NK-92 (cell line): ENCODE measurements around the gene KNL1.
"Not testable (repeated sequence)": the region's sequence is repeated elsewhere in the genome, so short reads cannot be mapped to it uniquely, and the experiment has no call there.

ENCODE experiments used
- DNase-seq: peaks from one replicate; lab custom pipeline; 2025; ENCODE audit not compliant: unreplicated experiment; lab: John Stamatoyannopoulos, UW

The KNL1 gene

GRCh38 chr15:40578892-40579291 is 15.2 kb upstream of the KNL1 start:
- no peak for DNase-seq

- DNase-seq, result not testable (repeated sequence)
Measured at GRCh38 chr15:40581796-40582195, 12.3 kb upstream of the KNL1 start.

- no peak for DNase-seq
Measured at GRCh38 chr15:40582726-40583246, 11.3 kb upstream of the KNL1 start.

- no peak for DNase-seq
Measured at GRCh38 chr15:40584191-40584590, 9.9 kb upstream of the KNL1 start.

- no peak for DNase-seq
Measured at GRCh38 chr15:40590667-40591050, 3.4 kb upstream of the KNL1 start.

- DNase-seq, result no peak
Measured at GRCh38 chr15:40591389-40591788, 2.7 kb upstream of the KNL1 start.

- DNase-seq, result no peak
Measured at GRCh38 chr15:40593165-40593564, 884 bp upstream of the KNL1 start.

- no peak for DNase-seq
Measured at GRCh38 chr15:40594429-40594836, 384 bp downstream of the KNL1 start.

- DNase-seq, result no peak
Measured at GRCh38 chr15:40595219-40595618, 1.2 kb downstream of the KNL1 start.

GRCh38 chr15:40595773-40596172 is 1.7 kb downstream of the KNL1 start:
- no peak for DNase-seq

- DNase-seq, result no peak
Measured at GRCh38 chr15:40597024-40597423, 3.0 kb downstream of the KNL1 start.

- DNase-seq, result no peak
Measured at GRCh38 chr15:40598126-40598525, 4.1 kb downstream of the KNL1 start.

GRCh38 chr15:40598672-40599071 is 4.6 kb downstream of the KNL1 start:
- no peak for DNase-seq

- no peak for DNase-seq
Measured at GRCh38 chr15:40600956-40601355, 6.9 kb downstream of the KNL1 start.

- DNase-seq, result no peak
Measured at GRCh38 chr15:40603935-40604334, 9.9 kb downstream of the KNL1 start.

GRCh38 chr15:40613080-40613479 is 19.0 kb downstream of the KNL1 start:
- DNase-seq, result no peak

GRCh38 chr15:40618023-40618422 is 24.0 kb downstream of the KNL1 start:
- DNase-seq, result no peak

GRCh38 chr15:40618906-40619305 is 24.9 kb downstream of the KNL1 start:
- no peak for DNase-seq

GRCh38 chr15:40623361-40623760 is 29.3 kb downstream of the KNL1 start:
- no peak for DNase-seq

GRCh38 chr15:40630313-40630712 is 36.3 kb downstream of the KNL1 start:
- DNase-seq, result no peak

GRCh38 chr15:40633178-40633577 is 39.1 kb downstream of the KNL1 start:
- DNase-seq, result no peak

GRCh38 chr15:40637221-40637745 is 43.2 kb downstream of the KNL1 start:
- DNase-seq, result no peak

- no peak for DNase-seq
Measured at GRCh38 chr15:40639677-40640076, 45.6 kb downstream of the KNL1 start.
